GM19438 (cell line): ENCODE results near the gene MAST4.
A peak's percentile ranks its signal among the peaks of the same experiment; 100 is the strongest.

Experiments used
- ATAC-seq: cut with Tn5 transposase; IDR thresholded peaks from one replicate; pipeline ENCODE4 v1.9.1; 2021; ENCODE audit warnings: low read depth; ENCODE audit not compliant: unreplicated experiment

MAST4 gene

DNA sequence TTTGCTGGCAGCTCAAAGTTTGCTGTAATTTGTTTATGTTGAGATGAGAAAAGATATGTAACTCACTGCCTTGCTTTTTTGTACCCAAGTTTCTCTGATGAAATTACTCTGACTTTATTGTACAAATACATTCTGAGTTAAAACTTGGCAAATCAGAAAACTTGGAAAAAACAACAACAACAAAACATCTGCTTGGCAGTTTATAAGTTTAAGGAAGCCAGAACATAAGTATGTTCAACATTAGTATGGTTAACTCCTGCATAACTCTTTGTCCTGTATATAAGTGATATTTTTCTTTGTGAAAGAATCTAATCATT, 233.1 kb downstream of the MAST4 start:
- ATAC-seq = no peak

DNA sequence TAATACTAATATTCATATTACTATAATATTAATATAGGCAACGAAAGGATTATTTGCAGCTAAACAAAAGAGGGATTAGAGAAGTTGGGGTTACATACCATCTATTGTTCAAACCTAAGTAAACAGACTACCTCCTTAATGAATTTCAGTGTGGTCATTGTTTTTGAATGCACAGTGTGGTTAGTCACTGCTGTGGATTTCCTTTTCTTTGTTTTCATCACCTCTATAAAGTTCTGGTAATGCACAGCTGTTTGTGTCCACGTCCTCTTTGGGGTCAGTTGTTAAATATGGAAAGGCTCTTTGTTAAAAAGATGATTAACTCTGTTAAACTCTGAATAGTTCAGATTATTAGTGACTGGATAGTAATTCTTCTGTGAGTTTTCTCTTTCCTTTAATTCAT, 233.6 kb downstream of the MAST4 start:
- no peak for ATAC-seq

DNA sequence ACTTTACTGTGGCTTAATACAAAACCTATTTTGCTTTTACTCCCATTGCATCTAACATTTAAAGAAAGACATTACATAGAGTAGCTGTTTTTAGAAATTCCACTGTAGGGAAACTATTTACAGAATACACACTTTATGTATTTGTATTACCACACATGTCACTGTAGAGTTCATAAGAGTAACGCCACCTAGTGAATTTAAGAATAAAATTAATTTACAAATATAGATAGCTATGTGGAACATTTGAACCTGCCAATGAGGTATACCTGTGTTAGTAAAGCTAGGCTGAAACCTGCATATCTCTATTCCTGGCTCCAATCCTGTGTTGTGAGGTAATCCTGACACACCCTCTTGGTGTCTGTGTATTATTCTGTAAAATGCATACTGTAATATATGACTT, 234.4 kb downstream of the MAST4 start:
- no peak for ATAC-seq

DNA sequence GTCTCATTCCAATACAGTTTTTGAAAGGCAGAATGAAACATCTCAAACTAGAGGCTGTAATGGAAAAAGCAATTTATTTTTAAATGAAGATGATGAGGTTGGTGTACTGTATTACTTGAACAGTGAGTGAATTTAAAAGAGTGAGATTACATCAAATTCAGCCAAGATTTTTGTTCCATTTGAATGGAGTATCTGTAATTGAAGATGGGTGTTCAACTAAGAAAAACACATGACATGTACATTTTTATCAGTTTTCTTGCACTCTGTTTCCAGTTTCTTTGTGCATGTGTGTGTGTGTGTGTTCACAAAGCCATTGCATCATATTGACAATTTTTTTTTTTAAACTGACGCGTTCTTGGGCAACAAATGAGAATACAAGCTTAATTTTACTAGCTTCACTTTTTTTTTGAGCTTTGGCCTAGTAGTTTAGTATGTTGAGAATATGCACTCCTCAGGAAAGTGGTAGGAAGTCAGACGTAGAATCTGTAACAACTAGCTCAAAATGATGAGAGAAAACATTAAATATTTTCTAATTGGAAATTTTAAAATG, 243.5 kb downstream of the MAST4 start:
- no peak for ATAC-seq

DNA sequence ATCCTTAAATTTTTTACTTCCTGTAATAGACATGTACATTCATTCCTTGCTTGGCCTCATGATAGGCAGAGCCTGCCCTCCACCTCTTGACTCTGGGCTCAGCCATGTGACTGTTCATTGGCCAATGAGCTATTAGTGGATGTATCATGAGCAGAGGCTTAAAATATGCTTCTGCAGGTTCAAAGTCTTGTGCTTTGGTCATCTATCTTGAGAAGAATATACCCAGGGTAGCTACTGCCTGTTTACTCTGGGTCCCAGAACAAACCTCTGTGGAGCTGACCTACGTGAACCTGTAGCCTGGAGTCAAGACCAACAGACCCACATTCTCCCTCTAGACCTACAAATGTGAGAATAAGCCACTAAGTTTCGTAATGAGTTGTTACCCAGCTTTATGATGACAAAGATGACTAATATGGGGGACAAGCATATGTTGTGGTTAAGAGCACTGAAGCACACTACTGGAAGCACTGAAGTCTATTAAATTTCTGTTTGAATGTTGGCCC, 244.4 kb downstream of the MAST4 start:
- peak; percentile 100 for ATAC-seq

DNA sequence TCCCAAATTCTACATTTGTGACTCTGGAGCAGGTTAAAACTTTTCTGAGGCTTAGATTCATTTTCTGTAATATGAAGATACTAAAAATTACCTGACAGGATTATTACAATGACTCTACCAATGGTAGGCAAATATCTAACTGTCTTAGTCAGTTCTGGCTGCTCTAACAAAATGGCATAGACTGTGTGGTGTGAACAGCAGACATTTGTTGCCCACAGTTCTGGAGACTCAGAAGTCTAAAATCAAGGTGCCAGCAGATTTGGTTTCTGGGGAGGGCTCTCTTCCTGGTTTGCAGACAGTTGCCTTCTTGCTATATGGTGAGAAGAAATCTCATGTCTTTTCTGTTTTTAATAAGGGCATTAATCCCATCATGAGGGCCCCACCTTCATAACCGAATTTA, 245.1 kb downstream of the MAST4 start:
- ATAC-seq = no peak

DNA sequence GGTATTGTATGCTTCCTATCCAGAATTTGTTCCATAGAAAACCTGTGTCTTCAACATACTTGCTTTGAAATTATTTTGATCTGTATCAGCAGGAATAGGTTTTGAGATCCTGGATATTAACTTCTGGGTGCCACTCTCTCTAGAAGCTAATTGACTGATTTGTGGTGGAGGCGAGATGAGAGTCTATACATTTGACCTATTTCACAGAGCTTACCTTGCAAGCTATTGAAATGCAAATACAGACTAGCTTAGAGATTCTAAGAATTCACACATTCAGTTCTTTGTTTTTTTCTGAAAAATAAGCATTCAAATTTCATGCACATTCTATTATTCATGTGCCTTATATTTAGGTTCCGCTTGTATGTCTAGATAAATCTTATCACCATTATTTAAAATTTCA, 246.3 kb downstream of the MAST4 start:
- no peak for ATAC-seq

DNA sequence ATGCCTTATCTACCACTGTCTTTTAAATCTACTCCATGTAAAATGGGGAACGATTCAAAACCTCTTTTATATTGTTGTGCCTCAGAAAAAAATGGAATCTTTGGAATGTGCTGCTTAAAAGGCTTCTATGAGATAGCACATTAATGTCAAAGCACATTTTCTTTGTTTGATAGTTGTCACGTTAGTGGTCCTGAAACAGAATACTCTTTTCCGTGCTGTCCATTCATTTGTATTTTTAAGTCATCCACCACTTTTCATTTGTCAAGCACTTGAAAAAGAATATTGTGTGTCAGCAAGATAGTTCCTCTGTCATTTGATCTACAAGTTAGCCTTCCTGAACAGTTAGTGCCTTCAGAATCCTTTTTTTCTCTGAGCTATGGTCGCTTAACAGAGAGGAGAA, 246.9 kb downstream of the MAST4 start:
- no peak for ATAC-seq

DNA sequence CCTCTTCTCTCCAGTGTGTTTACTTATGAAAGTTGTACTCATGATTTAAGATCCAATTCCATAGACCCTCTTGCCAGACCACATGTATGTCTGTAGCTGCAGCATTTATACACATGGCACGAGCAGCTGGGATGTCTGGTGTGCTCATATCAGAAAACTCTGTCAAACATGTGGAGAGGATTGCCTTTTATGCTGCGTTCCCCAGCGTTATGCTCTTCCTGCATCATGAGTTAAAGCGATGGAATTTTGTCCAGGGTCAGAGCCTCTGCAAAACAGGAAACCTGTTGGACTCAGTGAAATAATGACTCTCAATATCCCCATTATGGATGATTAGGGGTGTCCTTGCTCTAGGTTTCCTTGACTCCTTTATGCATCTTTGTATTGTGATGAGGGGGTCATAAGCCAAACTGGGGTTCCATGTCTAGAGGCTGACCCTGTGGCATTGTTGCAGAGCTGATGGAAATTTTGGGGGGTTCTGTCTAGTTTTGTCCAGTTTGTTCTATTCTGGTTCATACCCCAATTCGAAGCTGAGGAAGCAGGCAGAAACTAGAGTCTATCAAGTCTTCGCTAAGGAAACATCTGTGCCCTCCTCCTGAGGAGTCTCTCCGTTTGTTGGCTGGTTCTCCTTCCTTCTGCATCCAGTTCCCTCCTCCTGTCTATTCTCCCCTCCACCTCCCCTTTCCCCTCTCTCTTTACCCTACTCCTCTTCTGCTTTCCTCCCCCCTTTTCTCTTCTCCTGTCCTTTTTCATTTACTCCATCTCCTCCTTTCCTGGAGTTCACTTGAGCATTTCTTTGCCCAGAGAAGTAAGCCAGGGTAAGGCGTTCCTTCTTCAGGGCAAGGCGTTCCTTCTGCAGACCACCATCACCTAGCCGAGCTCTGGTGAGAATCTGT, 252.8 kb downstream of the MAST4 start:
- no peak for ATAC-seq

DNA sequence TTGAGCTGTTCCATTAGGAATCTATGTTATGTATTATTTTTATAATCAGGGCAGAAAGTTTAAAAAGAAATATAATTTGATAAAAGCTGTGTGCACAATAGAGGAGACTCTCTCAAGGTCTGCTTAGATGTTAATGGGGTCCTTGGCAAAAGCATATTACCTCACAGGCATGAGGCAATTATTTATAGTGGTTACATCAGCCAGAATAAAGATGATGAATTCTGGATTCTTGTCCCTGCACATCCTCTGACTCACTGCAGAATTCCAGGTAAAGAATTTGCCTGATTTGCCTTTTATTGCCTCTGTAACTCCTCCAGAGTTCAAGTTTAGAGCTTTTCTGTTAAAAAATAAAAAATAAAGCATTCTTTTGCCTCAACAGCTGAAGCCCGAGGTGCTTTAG, 253.6 kb downstream of the MAST4 start:
- ATAC-seq = no peak

DNA sequence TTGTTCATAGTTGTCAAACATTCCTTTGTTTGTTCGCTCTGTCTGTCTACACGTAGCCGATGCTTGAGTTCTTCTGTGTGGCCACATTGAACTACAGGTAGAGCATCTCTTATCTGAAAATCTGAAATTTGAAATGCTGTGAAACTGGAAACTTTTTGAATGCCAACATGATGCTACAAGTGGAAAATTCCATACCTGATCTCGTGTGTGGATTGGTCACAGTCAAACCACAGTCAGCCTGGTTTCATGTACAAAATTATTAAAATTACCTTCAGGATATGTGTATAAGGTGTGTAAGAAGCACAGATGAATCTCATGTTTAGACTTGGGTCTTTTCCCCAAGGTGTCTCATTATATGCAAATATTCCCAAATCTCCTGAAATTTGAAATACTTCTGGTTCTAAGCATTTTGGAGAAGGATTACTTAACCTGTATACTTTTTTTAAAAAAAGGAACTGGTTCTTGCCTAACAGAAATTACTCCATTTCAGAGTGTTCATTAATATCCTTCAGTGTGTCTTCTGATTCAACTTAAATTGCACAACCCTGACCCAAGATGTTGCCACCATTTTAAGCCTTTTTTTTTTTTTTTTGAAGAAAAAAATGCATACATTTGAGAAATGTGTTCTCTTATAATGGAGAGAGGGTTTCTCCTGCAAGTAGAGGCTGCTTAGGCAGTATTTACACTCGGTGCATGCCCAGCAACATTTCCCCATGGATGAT, 254.3 kb downstream of the MAST4 start:
- ATAC-seq = no peak

DNA sequence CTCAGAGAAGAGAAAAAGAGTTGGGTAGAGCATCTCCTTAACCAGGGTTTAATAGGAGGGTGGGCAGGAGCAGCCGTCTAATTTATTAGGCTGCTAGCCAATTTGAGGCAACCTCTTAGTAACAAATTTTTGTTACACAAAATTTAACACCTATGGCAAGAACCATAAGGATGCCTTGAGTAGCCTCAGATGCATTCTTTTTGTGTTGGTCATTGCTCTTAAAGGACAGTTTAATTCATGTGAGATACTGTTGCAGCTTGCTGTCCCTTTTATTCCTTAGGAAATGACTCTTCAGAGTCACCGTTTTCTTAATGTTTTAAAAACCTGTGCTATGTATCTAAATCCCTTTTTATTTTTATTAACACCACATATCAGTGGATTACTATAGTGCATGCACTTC, 255.1 kb downstream of the MAST4 start:
- ATAC-seq = no peak

DNA sequence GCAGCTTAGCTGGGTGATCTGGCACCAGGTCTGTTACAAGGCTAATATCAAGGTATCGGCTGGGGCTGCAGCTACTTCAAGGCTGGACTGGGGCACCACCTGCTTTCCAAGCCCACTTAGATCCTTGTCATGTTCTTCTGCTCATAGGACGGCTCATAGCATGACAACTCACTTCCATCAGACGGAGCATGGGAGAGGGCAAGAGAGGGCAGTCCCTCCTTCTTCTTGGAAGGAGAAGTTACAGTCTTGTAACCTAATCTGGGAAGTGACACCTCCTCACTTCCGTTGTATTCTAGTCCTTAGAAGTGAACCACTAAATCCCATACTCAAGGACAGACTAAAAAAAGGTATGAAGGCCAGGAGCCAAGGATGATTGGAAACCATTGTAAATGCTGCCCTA, 258.2 kb downstream of the MAST4 start:
- no peak for ATAC-seq

DNA sequence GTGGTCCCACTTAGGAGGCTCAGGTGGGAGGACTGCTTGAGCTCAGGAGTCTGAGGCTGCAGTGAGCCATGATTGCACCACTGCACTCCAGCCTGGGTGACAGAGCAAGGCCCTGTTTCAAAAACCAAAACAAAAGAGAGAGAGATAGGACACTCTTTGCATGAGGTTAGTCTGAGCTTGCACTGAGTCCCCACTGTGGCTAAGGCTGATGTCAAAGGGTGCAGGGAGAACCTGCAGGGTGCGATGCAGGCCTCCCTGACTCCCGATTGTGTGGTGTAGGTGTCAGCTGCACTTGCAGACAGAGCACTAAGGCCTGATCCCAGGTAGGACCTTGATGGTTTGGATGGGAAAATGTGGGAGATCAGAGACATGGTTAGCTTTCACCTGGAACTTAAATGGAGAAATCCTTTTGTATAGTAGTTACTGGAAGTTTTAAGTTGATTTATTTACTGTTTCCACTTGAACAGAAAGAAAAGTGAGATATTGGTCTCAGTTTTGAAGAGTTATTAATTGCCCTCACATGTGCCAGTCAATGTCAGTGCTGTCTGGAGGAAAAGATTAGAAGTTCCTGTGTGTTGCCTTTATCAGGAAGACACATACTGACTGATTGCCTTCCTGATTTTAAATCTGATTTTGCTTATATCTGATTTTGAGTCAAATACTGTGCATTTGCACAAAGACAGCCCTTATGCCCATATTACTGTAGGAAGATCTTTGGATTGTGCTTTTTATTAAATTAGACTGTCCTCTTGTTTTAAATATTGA, 260.0 kb downstream of the MAST4 start:
- ATAC-seq = no peak

DNA sequence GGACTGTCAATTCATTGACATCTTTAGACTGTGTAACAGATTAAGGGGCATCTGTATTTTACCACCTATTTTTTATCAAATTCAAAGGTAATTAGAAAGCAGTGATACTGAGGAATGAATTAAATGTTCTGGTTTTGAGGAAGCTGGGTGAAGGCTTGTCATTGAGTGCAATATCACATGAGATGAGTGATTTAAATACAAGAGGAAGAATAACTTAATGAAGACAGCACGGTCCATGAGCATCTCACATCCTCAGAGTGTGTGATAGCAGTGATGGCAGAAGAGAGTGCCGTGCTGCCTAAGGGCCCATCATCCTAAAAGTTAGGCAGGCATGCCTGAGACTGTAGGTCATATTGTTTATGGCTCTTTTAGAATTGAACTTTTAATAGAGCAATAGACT, 263.3 kb downstream of the MAST4 start:
- ATAC-seq = no peak

DNA sequence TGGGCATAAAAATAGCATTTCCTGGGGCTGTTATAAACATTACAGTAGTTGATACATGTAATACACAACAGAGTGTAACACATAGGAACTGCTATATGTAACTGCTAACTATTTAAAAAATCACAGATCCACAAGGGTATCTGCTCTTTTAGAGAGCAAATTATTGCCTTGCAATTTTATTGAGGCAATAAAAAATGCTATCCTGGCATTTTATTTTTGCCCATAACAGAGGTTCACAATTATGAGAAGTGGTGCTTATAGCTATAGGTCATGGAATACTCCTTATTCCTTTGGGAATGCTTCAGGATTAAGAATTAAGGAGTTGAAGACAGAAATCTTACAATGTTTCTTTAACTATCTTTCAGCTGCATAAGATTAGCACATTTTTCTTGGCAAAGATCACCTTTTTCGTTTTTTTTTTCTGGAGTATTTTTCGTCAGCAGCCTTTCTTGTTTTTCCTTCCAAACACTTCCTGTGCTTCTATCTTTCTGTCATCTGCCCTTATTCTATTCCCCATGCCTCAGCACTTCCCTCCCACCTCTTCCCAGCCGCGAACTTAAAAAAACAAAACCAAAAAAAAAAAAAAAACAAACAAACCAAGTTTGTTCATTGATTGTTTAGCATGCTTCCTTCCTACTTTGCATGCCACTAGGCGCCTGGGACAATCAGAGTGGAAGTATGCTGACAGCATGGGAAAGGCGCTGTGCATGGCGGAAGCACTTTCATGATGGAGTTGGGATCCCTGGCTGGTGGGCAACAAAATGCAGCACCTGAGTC, 264.2 kb downstream of the MAST4 start:
- no peak for ATAC-seq

DNA sequence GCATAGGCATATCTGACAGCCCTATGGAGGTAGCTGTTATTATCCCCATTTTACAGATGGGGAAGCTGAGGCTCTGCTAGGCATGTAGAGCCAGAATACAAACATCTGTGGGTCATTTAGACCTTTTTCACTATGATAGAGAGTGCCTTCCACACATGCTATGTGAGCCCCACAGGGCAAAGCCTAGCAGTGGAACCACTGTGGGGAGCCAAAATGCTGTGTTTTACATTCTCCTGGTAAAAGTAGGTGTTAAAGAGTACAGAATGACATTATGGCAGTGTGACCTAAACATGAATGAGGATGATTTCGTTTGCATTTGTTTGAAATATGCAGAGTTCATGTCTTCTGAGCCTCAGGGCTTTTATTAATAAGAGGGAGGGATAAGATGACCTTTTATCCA, 265.2 kb downstream of the MAST4 start:
- ATAC-seq = no peak

DNA sequence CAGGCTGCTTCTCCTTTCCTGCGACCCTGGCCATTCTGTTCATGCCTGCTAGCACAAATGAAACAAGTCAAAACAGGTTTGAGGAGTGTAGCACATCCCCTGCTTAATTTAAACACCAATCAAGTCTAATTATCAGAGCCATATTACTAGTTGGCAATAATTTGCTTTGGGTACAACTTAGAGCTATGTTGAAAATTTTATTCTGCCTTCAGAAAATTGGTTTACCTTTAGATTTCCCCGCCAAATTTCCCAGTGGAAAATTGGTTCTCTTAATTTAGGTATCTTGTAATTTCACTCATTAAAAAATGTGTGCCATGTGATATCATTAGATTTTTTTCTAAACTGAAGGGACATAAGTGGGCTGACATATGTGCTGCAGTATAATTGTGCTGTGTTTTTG, 265.8 kb downstream of the MAST4 start:
- ATAC-seq = no peak

DNA sequence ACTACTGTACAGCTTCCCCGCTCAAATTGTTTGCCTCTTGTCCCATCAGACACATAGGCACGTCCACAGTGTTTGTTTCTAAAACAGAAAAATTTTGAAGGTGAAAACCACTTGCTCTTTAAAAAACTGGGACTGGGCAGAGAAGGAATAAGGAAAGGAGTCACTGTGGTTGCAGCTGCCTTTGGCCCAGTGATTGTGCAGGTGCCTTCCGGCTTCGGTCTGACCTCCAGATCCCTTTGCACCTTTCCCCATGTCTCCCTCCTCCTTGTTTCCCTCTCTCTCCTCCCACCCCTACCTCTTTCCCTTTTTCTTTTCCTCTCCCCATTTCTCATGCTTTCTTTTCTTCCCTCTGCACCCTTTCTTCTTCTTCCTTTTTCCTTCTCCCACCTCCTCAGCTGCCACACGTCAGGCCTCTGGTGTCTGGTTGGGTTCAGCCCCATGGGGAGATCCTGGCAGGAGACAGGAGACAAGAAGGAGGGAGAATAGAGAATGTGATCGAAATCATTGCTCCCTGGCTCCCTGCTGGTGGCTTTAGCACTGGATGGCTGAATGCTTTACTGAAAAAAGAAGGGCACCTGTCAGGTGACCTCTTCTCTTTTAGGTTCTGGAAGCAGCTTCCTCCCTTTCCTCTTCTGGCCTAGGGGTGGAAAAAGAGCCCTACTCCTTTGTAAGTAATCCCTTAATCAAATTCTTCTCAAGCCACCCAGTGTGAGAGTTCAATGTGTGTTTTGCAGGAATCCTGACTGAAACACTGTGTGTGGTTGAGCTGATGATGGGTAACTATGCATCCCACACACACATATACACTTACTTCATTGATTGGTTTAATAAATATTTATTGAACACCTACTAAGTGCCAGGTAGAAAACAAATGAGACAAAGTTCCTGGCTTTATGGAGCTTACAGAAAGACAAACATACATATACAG, 267.3 kb downstream of the MAST4 start:
- ATAC-seq = no peak
